ENCODE measurements around the gene ENOPH1.
"Not testable (repeated sequence)": the region's sequence is repeated elsewhere in the genome, so short reads cannot be mapped to it uniquely, and the experiment has no call there.

The ENOPH1 gene

DNA sequence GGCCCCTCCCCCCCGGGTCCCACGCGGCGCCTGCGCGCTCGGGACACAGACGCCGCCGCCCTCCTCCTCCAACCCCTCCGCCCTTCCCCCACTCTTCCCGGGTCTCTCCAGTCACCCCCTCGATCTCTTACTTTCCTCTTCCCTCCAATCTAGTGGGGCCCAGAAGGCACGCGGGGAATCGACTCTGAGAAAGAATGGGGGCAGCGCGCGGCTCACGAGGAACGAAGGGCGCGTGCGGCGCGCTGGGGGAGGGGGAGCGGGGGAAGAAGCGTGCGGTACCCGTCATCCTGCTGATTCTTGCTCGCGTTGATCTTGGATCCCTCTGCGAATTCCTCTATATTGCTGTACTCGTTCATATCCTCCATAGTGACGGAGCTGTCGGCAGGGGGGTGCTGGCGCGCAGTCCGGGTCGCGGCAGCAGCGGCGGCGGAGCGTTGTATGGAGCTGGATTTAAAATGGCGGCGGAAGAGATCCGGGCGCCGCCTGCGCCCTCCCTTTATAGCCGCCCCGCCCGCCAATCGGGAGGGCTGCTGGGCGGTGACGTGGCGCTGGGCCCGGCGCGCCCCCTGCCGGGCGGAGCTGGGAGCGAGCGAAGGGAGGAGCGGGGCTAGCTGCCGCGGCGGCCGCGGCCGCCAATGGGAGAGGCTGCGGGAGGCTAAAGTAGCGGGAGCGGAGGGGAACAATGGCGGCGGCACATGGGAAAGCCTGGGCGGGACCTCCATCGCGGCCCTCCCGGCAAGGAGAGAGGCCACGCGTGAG lies 1.2 kb upstream of the ENOPH1 start:
- peak; percentile 78 for DNase-seq

DNA sequence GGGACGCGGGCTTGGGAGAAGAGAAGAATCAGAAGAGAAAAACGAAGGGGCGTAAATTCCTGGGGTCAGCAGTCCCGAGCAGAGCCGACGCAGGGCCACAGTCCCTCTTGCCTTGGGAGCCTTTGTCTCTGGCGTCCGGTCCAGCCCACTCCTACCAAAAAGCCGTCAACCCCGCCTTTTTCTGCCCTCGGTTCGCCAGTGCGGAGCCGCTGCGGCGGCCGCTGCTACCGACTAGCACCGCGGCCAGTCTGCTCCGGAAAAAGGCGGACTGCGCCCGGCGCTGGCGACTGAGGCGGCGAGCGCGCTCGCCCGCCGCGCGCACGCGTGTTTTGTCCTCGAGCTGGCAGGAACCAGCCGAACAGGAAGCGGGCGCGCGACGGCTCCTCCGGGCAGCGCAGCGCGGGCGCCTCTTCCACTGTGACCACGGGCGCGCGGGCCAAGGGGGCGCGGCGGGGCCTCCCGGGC lies 630 bp upstream of the ENOPH1 start:
- no peak for DNase-seq

DNA sequence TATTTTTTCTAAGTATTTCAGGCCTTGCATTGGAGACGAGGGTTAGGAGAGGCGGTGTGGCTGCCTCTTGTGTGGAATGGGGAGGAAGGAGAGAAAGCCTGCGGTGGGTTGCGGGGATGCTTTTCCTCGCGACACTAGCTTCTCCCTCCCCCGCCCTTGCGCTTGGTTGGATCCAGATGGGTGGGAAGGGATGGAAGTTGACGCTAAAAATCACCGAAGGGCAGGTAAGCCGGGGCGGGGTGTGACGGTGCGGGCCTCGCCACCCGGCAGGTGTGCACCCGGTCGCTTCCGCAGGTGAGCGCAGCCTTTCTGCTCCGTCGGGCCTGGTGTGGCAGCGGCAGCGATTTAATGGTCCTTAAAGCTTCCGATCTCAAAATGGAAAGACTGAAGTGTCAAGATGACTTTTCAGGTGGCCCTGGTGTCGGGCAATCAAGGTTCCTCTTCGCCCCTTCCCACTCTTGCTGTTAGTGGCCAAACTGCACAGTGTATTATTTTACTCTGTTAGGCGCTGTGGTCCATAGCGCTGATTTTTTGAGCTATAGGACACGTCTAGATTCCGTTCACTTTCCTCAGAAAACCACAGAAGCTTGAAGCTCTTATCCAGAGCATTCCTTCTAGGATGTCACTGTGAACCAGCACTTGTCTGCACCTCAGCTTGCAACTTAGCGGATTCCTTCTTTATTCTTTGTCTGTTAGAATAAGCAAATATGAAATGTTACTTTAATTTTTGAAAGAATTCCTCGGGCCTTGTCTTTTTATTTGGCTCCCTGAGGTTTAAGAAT lies 765 bp downstream of the ENOPH1 start:
- DNase-seq, result peak; percentile 6

DNA sequence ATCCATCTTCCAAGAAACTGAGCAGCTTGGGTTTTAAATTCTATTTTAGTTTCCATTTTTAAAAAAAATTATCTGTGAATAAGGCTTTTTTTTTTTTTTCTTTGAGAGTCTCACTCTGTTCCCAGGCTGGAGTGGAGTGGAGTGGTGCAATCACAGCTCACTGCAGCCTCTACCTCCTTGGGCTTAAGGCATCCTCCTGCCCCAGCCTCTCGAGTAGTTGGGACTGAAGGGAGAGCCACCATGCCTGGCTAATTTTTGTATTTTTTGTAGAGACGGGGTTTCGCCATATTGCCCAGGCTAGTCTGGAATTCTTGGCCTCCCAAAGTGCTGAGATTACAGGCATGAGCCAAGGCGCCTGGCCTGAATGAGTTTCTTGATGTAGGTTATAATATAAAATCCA lies 1.4 kb downstream of the ENOPH1 start:
- no peak for DNase-seq

DNA sequence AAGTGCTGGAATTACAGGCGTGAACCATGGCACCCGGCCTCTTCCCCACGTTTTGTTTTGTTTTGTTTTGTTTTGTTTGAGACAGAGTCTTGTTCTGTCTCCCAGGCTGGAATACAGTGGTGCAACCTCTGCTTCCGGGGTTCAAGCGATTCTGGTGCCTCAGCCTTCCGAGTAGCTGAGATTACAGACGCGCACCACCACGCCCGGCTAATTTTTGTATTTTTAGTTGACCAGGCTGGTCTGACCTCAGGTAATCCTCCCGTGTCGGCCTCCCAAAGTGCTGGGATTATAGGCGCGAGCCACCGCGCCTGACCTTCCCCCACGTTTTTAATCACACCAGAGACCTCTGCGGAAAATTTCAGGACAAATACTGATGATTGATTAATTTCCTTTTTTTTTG lies 2.2 kb downstream of the ENOPH1 start:
- DNase-seq, result no peak

DNA sequence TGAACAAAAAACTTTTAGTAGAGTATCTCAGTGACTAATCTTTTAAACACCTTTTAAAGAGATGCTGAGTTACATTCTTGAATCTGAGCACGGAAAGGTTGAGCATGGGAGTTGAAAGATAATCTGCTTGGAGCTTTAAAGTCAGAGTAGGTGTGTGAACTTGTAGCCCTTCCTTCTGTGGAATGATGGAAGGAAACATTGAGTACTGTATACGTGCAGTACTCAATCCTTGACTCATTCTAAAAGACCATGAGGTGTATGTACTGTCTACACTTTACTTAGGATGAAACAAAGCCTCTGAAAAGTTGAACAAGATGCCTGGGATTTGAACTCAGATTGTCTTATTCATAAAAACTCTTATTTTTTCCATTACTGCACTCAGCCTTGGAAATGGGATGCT lies 3.4 kb downstream of the ENOPH1 start:
- DNase-seq, result no peak

DNA sequence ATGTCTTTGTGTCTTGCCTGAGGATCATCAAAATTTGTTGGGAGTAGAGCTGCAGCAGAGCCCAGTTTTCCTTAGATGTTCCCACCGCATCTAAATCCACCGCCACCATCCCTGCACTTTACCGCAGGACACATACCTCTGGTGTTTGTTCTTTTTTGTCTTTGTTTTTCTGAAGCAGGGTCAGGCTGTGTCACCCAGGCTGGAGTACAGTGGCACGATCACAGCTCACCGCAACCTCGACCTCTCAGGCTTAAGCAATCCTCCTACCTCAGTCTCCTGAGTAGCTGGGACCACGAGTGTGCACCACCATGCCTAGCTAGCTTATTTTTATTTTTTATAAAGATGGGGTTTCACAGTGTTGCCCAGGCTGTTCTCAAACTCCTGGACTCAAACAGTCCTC lies 4.6 kb downstream of the ENOPH1 start:
- DNase-seq, result no peak

DNA sequence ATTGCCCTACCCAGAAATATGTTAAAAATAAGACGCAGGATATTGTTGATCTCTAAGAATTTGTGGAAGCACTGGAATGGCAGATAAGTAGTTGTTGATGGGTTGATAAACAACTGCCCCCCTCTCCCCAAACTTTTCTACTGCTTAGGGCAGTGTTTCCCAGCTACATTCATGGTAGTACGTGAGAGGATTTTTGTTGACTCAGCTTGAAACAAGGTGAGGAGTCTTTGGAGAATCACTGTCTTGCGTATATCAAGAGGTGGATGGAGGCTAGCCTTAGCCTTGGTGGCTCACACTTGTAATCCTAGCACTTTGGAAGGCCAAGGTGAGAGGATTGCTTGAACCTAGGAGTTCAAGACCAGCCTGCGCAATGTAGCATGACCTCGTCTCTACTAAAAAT lies 5.7 kb downstream of the ENOPH1 start:
- DNase-seq, result no peak

DNA sequence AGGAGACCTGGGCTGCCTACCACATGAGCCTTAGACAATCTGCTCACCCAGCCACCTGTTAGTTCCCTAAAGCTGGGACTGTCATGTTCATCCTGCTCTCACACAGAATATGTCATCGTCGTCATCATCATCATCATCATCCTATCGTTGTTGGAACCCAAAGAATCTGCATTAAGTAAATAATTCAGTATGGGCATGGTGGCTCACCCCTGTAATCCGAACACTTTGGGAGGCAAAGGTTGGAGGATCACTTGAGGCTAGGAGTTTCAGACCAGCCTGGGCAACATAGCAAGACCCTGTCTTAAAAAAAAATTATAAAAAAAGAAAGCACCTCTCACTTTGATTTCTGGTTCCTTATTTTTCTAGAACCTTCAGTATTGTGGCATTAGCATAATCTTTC lies 6.4 kb downstream of the ENOPH1 start:
- no peak for DNase-seq

DNA sequence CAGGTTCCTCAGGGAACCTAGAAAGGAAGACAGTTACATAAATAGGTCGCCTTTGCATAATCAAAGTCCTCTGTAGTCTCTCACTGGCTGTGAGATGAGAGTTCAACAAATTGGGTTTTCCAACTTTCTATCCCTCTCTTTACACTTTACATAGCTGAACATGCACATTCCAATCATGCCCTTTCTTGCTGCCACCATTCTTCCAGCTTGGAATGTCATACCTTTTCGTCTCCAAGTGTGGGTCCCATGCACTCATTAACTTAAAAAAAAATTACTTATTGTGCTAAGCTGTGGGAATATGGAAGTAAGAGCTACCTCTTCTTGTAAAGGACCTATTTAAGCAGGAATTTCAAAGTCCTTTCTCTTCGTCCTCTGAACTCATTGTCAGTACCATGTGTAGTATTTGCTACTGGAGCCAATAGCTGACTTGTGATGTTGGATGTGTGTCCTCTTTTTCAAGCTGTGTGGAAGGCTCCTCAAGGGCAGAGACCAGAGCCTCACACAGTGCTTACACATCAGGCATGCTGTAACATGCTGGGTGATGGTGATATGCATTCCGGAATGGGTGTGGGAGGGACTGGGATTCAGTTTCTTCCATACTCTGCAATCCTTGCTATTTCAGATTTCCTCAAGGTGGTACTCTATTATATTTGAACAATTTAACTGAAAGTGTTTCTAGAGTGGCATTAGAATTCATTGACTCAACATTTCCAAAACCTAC lies 7.1 kb downstream of the ENOPH1 start:
- DNase-seq, result no peak

DNA sequence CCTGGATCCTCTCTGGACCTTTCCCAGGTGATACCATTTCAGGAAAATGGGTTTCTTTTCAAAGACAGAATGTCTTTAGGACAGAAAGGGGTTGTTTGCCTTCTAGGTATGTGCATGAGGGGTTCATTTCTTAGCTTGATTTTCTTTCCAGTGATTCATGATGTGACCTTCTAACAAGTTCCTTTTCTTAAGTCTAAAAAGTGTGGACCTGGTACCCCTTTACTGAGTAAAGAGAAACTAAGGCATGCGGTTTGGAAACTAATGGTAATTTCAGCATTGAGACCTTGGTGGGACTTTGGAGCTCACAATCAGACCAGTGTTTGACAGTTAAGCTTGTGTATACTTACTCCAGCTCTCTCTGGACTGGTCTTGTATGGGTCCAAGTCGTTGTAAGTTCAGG lies 8.7 kb downstream of the ENOPH1 start:
- no peak for DNase-seq

DNA sequence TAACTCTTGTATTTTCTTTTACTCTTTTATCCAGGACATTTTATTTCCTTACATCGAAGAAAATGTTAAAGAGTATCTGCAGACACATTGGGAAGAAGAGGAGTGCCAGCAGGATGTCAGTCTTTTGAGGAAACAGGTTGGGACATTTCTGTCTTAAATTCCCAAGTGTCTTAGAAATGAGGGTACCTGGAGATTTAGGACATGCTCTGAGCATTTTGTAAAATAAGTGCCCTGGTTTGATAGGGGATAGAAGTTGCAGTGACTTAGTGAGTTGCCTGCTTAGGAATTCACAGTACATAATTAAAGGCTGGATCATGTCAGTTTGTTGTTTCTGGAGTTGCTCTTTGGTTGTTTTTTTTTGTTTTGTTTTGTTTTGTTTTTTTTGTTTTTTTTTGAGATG lies 17.5 kb downstream of the ENOPH1 start:
- no peak for DNase-seq

DNA sequence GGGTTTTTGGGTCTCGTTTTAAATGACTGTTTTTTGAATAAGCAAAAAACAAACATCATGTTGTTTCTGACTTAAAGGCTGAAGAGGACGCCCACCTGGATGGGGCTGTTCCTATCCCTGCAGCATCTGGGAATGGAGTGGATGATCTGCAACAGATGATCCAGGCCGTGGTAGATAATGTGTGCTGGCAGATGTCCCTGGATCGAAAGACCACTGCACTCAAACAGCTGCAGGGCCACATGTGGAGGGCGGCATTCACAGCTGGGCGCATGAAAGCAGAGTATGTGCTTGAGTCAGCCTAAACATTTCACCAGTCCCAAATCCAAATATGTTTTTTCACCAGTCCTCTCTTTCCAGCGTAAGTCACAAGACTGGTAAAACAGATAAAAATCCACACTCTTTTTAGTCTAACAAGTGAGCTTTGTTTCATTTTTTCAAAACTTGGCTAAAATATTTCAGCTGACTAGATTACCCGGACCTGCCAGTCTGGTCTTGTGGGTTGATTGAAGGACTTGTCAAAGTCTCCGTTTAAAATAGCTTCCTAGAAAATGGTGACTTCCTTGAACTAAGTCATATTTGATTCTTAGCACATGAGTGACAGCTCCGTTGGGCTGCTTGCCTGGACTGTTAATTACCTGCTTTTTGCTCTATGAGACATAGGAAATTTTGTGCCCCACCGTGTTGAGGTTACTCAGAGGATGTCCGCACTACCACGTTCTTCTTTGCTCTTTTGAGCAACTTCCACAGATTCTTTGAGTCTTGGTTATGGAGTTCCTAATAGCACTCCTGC lies 20.8 kb downstream of the ENOPH1 start:
- no peak for DNase-seq

DNA sequence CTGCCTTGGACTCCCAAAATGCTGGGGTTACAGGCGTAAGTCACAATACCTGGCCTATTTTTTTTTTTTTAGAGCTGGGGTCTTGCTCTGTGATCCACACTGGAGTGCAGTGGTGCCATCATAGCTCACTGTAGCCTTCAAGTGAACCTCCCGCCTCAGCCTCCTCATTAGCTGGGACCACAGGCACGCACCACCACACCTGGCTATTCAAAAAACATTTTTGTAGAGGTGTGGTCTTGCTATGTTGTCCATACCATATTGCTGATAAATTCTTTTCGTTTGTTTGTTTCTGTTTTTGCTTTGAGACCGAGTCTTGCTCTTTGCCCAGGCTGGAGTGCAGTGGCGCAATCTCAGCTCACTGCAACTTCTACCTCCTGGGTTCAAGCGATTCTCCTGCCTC lies 21.6 kb downstream of the ENOPH1 start:
- no peak for DNase-seq

DNA sequence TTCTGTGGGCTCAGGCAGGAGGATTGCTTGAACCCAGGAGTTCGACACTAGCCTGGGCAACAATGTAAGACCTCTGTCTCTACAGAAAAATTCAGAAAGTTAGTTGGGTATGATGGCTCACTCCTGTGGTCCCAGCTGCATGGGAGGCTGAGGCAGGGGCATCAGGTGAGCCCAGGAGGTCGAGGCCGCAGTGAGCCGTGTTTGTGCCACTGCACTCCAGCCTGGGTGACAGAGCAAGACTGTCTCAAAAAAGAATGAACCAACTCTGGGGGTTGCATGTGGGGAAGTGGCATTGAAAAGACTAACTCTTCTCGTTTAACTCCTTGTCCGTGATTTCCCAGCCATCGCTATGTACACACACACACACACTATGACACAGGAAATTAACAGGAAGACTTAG lies 26.9 kb downstream of the ENOPH1 start:
- DNase-seq, result no peak

DNA sequence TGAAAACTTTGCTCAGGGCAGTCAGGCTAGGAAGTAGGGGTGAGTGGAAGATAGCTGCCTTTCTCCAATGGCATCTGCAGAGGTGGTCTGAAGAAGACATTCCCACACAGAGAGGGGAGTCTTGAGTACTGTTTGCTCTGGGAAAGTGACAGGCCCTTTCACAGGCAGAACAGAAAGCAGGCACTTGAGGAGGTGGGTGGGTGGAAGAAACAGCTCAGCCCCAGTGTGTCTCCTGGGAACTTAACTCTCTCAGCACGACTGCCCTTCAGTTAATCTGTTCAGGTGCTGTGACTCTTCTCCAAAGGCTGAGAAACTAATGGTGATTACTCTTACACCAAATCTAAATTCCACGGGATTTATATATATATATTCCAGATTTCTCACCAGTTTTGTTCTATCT lies 28.3 kb downstream of the ENOPH1 start:
- DNase-seq, result no peak

DNA sequence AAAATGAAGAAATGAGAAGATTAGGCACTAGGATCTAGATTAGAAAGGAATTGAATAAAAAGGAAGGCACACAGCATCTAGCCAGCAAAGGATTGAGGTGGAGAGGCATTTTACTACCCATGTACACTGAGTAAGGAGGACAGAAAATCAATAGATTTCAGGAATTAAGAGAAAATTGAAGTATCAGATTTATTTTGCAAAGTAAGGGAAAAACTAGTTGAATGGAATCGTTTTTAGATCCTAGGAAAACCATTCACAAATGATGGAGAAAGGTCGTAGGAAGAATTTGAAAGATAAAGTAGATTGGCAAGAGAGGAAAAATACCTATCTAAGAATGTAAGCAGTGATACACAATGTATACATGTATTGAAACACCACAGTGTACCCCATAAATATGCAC lies 31.3 kb downstream of the ENOPH1 start:
- no peak for DNase-seq

DNA sequence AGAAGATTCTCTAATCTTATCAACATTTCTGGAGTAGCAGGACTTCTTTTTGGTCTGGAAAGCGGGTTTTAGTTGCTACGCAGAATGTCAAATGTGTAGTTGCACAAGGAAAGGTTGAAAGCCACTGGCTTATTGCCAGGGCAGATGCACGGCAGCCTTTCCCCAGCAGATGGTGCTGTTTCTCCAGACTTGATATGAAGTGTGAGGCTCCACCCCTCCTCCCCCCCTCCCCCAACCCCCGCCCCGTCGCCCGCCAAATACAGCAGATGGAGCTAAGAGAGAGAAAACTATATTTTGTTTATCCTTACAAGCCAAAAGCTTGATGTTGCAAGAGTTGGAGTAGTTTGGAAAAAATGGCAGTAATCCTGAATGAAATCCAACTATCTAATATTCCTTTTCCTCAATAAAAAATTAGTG lies 32.0 kb downstream of the ENOPH1 start:
- no peak for DNase-seq

DNA sequence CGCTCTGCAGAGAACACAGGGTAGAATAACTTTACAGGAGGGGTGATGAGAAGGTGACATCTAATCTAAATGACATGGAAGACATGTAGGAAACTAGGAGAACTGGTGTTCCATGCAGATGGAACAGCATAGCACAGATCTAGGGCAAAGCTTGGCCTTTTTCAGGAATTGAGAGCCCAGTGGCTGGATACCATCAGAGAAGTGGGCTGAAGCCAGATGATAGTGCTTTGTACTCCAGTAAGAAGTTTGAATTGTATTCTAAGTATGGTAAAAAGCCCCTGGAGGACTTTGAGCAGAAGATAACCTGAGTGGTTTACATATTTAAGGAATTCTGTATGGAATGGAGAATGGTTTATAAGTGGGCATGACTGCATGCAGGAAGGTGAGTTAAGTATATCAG lies 32.8 kb downstream of the ENOPH1 start:
- no peak for DNase-seq

DNA sequence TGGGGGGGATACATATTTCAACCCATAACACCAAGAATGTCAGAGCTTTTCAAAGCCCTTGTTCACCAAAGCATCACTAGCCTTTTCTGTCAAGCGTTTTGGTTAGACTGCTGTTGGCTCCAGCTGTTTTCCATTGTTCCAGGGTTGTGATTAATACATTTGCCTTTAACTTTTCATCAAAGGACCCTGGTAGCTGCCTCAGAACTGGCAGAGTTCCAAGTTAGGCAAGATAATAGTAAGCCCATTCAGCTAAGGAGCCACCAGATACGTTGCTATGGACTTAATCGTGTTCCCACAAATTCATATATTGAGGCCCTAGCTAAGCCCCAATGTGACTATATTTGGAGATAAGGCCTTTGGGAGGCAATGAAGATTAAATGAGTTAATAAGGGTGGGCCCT lies 37.1 kb downstream of the ENOPH1 start:
- DNase-seq, result no peak

DNA sequence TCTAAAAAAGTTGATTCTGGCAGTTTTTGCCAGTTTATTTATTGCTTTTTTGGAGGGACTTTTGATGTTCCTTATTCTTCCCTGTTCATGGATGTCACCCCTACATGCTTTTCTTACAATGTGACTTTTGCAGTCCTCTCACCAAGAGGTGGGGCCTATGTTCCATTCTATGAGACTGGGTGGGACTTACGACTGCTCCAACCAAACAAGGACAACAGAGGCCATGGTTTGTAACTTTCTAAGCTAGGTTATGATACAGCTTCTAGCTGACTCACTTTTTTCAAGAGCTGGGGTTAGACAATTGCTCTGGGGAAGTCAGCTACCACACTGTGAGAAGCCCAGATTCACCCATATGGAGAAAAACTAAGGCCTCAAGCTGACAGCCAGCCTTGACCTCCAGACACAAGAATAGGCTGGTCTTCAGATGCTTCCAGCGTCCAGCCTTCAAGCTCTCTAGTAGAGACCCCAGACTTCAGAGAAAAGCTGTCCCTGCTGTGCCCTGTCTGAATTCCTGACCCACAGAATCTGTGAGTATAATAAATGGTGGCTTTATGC lies 39.5 kb downstream of the ENOPH1 start:
- DNase-seq, result no peak

DNA sequence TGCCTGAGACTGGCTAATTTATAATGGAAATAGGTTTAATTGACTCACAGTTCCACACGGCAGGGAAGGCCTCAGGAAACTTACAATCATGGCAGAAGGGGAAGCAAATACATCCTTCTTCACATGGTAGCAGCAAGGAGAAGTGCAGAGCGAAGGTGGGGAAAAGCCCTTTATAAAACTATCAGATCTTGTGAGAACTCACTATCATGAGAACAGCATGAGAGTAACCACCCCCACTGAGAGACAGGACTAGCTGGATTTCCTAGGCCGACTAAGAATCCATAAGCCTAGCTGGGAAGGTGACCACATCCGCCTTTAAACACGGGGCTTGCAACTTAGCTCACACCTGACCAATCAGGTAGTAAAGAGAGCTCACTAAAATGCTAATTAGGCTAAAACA lies 42.7 kb downstream of the ENOPH1 start:
- DNase-seq, result not testable (repeated sequence)
